H1 (cell line): ENCODE results near the gene DOCK6. TPM values are rescaled to one million over a fixed set of nuclear protein-coding genes. Genes with fewer than 3 reads are reported as not detected.

Experiments used
- CTCF ChIA-PET: fragments of 300-600 bp; sonication (Branson Sonifier 250); formaldehyde crosslinking; loops from one replicate; lab custom pipeline; 2021; ENCODE audit not compliant: partially characterized antibody; lab: Charles Lee
- POLR2A ChIA-PET: fragments of 300-600 bp; sonication (Branson Sonifier 250); formaldehyde crosslinking; loops from one replicate; lab custom pipeline; 2021; ENCODE audit warnings: inconsistent platforms; ENCODE audit not compliant: partially characterized antibody; lab: Charles Lee
- DNase-seq, 2 experiments: peaks; one replicate each; pipeline versions ENCODE4 v3.0.0 to v3.0.0-alpha.2; 2010 to 2022; ENCODE audit warnings: low spot score in 2 of 2, low read depth in 1 of 2, mixed read lengths in 1 of 2
- FAIRE-seq: peaks from 2 replicates; lab custom pipeline; 2011; peaks lifted over from hg19 to GRCh38; lab: Jason Lieb, UNC
- H2AFZ ChIP-seq: 2 replicates; pipeline ENCODE4 v1.8.1; 2012; ENCODE audit warnings: low read length, inconsistent platforms
- H2AK5ac ChIP-seq: 2 replicates; pipeline ENCODE4 v1.6.1; 2013; ENCODE audit warnings: low read depth, low read length
- H2BK120ac ChIP-seq: replicated peaks from 2 replicates; pipeline ENCODE3; 2013; ENCODE audit warnings: low read depth, low read length, inconsistent platforms
- H2BK12ac ChIP-seq: 2 replicates; pipeline ENCODE4 v1.6.1; 2013; ENCODE audit warnings: low read depth, low read length
- H2BK15ac ChIP-seq: 2 replicates; pipeline ENCODE4 v1.6.1; 2013; ENCODE audit warnings: low read length
- H2BK20ac ChIP-seq: 2 replicates; pipeline ENCODE4 v1.6.1; 2013; ENCODE audit warnings: low read length
- H2BK5ac ChIP-seq: 2 replicates; pipeline ENCODE4 v1.6.1; 2013; ENCODE audit warnings: low read depth, low read length
- H3K14ac ChIP-seq: 2 replicates; pipeline ENCODE4 v1.6.1; 2013; ENCODE audit warnings: inconsistent platforms; ENCODE audit not compliant: insufficient read length
- H3K18ac ChIP-seq: 2 replicates; pipeline ENCODE4 v1.6.1; 2013; ENCODE audit warnings: low read length; ENCODE audit errors: extremely low read depth
- H3K23ac ChIP-seq: 2 replicates; pipeline ENCODE4 v1.6.1; 2013; ENCODE audit warnings: inconsistent platforms; ENCODE audit not compliant: insufficient read length
- H3K23me2 ChIP-seq: 2 replicates; pipeline ENCODE4 v1.6.1; 2013; ENCODE audit warnings: low read depth, low read length
- H3K27ac ChIP-seq: 2 replicates; pipeline ENCODE4 v1.6.1; 2011; ENCODE audit warnings: low read depth, low read length, inconsistent platforms
- H3K27me3 ChIP-seq, 4 experiments: replicated peaks in 1 of 4; 1 replicate in 1 of 4; 2 replicates in 3 of 4; pipeline versions ENCODE4 v1.6.1 to v1.8.1; 2011 to 2013; ENCODE audit warnings: low read length in 3 of 4, mild to moderate bottlenecking in 3 of 4, inconsistent platforms in 2 of 4, mixed read lengths in 2 of 4, moderate library complexity in 1 of 4; ENCODE audit not compliant: control insufficient read depth in 3 of 4, insufficient read depth in 3 of 4; ENCODE audit errors: extremely low read depth in 1 of 4
- H3K36me3 ChIP-seq, 4 experiments: 2 replicates each; pipeline versions ENCODE4 v1.6.1 to v1.8.1; 2011 to 2013; ENCODE audit warnings: mild to moderate bottlenecking in 4 of 4, low read length in 3 of 4, moderate library complexity in 2 of 4, control low read depth in 1 of 4, inconsistent platforms in 1 of 4; ENCODE audit not compliant: insufficient read depth in 4 of 4, control insufficient read depth in 2 of 4
- H3K4ac ChIP-seq: replicated peaks from 2 replicates; pipeline ENCODE3; 2013; ENCODE audit warnings: low read length, low read depth, mixed read lengths, inconsistent platforms; ENCODE audit not compliant: insufficient read length
- H3K4me1 ChIP-seq, 4 experiments: replicated peaks in 1 of 4; 1 replicate in 1 of 4; 2 replicates in 3 of 4; pipeline versions ENCODE4 v1.6.1 to v1.8.1; 2011 to 2013; ENCODE audit warnings: low read length in 3 of 4, inconsistent platforms in 2 of 4, mixed read lengths in 1 of 4; ENCODE audit not compliant: insufficient read depth in 4 of 4, control insufficient read depth in 3 of 4
- H3K4me2 ChIP-seq, 2 experiments: 2 replicates each; pipeline versions ENCODE4 v1.6.1 to v1.8.1; 2011 to 2013; ENCODE audit warnings: low read depth in 2 of 2, low read length in 2 of 2, control low read depth in 1 of 2, inconsistent platforms in 1 of 2, mild to moderate bottlenecking in 1 of 2; ENCODE audit not compliant: insufficient read depth in 1 of 2
- H3K4me3 ChIP-seq, 4 experiments: fragments of 200-600, 300-600 bp in 1 of 4; sonication (generic), shearing (Covaris generic), sonication (Bioruptor Twin) in 1 of 4; 2 replicates each; pipeline versions ENCODE4 v1.5.1 to v1.8.1; 2011 to 2016; ENCODE audit warnings: low read length in 4 of 4, low read depth in 3 of 4, control low read depth in 2 of 4, inconsistent platforms in 2 of 4, mild to moderate bottlenecking in 2 of 4, mixed read lengths in 1 of 4, moderate library complexity in 1 of 4; ENCODE audit not compliant: insufficient read depth in 2 of 4; ENCODE audit errors: extremely low read depth in 1 of 4
- H3K56ac ChIP-seq: replicated peaks from 2 replicates; pipeline ENCODE3; 2013; ENCODE audit warnings: low read depth, mild to moderate bottlenecking, mixed read lengths, low read length, inconsistent platforms; ENCODE audit not compliant: insufficient read length
- H3K79me1 ChIP-seq: 2 replicates; pipeline ENCODE4 v1.6.1; 2013; ENCODE audit warnings: low read depth, low read length, control low read depth
- H3K79me2 ChIP-seq, 2 experiments: 2 replicates each; pipeline versions ENCODE4 v1.6.1 to v1.8.1; 2012 to 2013; ENCODE audit warnings: low read length in 2 of 2, mild to moderate bottlenecking in 2 of 2, inconsistent platforms in 1 of 2; ENCODE audit not compliant: insufficient read depth in 2 of 2, control insufficient read depth in 1 of 2
- H3K9ac ChIP-seq, 4 experiments: replicated peaks in 1 of 4; 1 replicate in 1 of 4; 2 replicates in 3 of 4; pipeline versions ENCODE4 v1.6.1 to v1.8.1; 2011 to 2013; ENCODE audit warnings: low read depth in 3 of 4, low read length in 3 of 4, control low read depth in 2 of 4, mild to moderate bottlenecking in 2 of 4, moderate library complexity in 2 of 4, inconsistent platforms in 1 of 4; ENCODE audit errors: extremely low read depth in 1 of 4
- H3K9me3 ChIP-seq, 2 experiments: 2 replicates each; pipeline versions ENCODE4 v1.6.1 to v1.8.1; 2012 to 2013; ENCODE audit warnings: mild to moderate bottlenecking in 2 of 2, moderate library complexity in 2 of 2, control low read depth in 1 of 2, inconsistent platforms in 1 of 2, low read depth in 1 of 2, low read length in 1 of 2, mixed read lengths in 1 of 2; ENCODE audit not compliant: insufficient read depth in 2 of 2
- H4K20me1 ChIP-seq, 2 experiments: replicated peaks in 1 of 2; 2 replicates each; pipeline versions ENCODE3 to v1.8.1; 2011 to 2013; ENCODE audit warnings: inconsistent platforms in 2 of 2, low read length in 2 of 2, mild to moderate bottlenecking in 1 of 2; ENCODE audit not compliant: insufficient read depth in 2 of 2, control insufficient read depth in 1 of 2
- H4K5ac ChIP-seq: 2 replicates; pipeline ENCODE4 v1.6.1; 2013; ENCODE audit warnings: low read length, low read depth, mixed read lengths, inconsistent platforms; ENCODE audit not compliant: insufficient read length
- H4K8ac ChIP-seq: 2 replicates; pipeline ENCODE4 v1.8.0; 2013; ENCODE audit warnings: mild to moderate bottlenecking, moderate library complexity, low read length, inconsistent platforms; ENCODE audit not compliant: insufficient read depth; ENCODE audit errors: extremely low read depth
- H4K91ac ChIP-seq: replicated peaks from 2 replicates; pipeline ENCODE3; 2013; ENCODE audit warnings: low read length, mixed read lengths, inconsistent platforms; ENCODE audit not compliant: insufficient read length
- BACH1 ChIP-seq: IDR thresholded peaks from 2 replicates; pipeline ENCODE4 v1.6.1; 2012; ENCODE audit warnings: low read length, improper control_type of control experiment
- CREB1 ChIP-seq: IDR thresholded peaks from 2 replicates; pipeline ENCODE4 v1.6.1; 2012; ENCODE audit warnings: inconsistent platforms
- FOSL1 ChIP-seq: IDR thresholded peaks from 2 replicates; pipeline ENCODE4 v1.6.1; 2011; ENCODE audit warnings: mild to moderate bottlenecking, low read depth, low read length, moderate library complexity; ENCODE audit not compliant: insufficient read depth
- HDAC2 ChIP-seq, 2 experiments: fragments of 300-600 bp in 1 of 2; sonication (generic) in 1 of 2; IDR thresholded peaks; 2 replicates each; pipeline ENCODE4 v1.6.1; 2011 to 2012; ENCODE audit warnings: low read depth in 2 of 2, low read length in 2 of 2, mild to moderate bottlenecking in 2 of 2, moderate library complexity in 2 of 2, borderline replicate concordance in 1 of 2, inconsistent platforms in 1 of 2
- POLR2A ChIP-seq, 2 experiments: IDR thresholded peaks; 1 replicate in 1 of 2; 2 replicates in 1 of 2; pipeline ENCODE4 v1.6.1; 2011; ENCODE audit warnings: low read depth in 2 of 2, low read length in 2 of 2, mild to moderate bottlenecking in 2 of 2; ENCODE audit errors: control extremely low read depth in 1 of 2
- SP4 ChIP-seq: IDR thresholded peaks from 2 replicates; pipeline ENCODE4 v1.6.1; 2012; ENCODE audit warnings: low read length, inconsistent platforms
- TAF1 ChIP-seq: IDR thresholded peaks from 2 replicates; pipeline ENCODE4 v1.6.1; 2011; ENCODE audit warnings: mild to moderate bottlenecking, low read depth, low read length
- WGBS, 2 experiments: shearing (Covaris generic) in 1 of 2; methylation state at CpG; one replicate each; pipeline versions ENCODE4 v1.1.6 to v1.1.7; 2013 to 2015; ENCODE audit warnings: low lambda C conversion rate in 2 of 2, mixed read lengths in 2 of 2, inconsistent platforms in 1 of 2, low coverage in 1 of 2, missing lambda C conversion rate in 1 of 2; ENCODE audit not compliant: insufficient replicate concordance in 2 of 2, insufficient coverage in 1 of 2, insufficient read length in 1 of 2; ENCODE audit errors: extremely low coverage in 1 of 2, missing lambda C conversion rate in 1 of 2; 5-methylcytosine and 5-hydroxymethylcytosine counted together
- polyA plus RNA-seq, 7 experiments: library from polyadenylated mRNA; depleted of rRNA in 3 of 7; stranded (reverse) in 5 of 7; unstranded in 2 of 7; fragments of >200 nt in 5 of 7; fragments of 200-250 nt in 2 of 7; gene quantifications; 1 replicate in 5 of 7; 2 replicates in 1 of 7; 4 replicates in 1 of 7; pipeline versions ENCODE4 v1.2.1 to v1.2.3, GENCODE V29; 2011 to 2013; ENCODE audit warnings: missing spikeins in 2 of 7, mixed read lengths in 2 of 7
- total RNA-seq: library from RNA; stranded (reverse); fragmentation: NEBNext Ultra II Directional; extraction: Animal tissue kit (Norgen Biotek cat#: 25700); gene quantifications from 2 replicates; pipeline ENCODE4 v1.2.1, GENCODE V29; 2021

Gene DOCK6
- total and polyA plus RNA-seq, 2 of the 8 experiments (the other 6 are each of a cell fraction or from before 2014, with no cell fraction given): 25.5 to 54.7 TPM

DNA sequence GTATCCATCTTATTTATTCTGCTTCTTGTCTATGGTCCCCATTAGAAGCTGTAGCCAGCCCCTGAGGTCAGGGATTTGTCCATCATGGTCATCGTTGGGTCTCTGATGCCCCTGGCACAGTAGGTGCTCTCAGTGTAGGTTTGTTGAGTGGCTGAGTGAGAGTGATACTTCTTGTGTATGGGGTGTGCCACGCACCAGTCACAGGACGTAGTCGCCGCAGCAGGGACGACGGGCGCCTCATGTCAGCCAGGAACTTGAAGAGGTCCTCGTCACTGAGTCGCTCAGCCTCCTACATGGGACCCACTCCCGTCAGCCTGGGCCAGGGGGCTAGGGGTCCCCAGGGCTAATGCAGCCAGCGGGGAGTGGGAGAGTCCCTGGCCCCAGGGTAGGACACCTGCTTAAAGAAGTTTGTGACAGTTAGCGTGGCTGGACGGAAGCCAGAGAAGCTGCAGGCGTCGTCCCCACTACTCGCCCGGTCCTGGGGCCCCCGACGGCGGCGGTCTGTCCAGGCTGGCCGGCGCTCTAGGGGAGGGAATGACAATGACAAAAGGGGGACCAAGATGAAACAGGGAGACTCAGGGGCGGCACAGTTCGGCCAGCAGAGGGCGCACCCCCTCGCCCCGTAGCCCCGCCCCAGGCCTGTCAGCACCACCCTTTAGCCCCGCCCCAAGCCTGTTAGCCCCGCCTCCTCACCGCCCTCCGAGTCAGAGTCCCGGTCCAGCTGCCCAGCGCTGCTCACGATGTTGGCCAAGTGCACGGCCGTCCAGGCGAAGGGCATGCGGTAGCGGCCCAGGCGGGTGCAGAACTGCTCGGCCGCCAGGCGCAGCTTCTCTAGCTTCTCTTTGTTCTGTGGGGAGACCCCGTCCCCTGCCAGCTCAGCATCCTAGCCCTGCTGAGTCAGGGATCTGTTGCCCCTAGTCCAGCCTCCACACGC, 19.2 kb downstream of the DOCK6 start:
- Histone ChIP-seq H3K4me2 (peak overlapping the region; percentile 20 to 69; a peak in 3 of 4 replicates), H4K91ac (peak overlapping the region; percentile 54), H3K79me1 (no peaks in the 10 kb centered on the region), H4K8ac (0 out of 2 replicates have a peak overlapping the region, but pooled peaks have one; percentile 74), H3K23ac (no peak overlapping the region), H3K23me2 (no peaks in the 10 kb centered on the region), H3K27ac (no peak overlapping the region), H2BK120ac (no peak overlapping the region), H2BK5ac (no peak overlapping the region), H4K20me1 (peaks cover 0 to 6% of the 10 kb centered on the region in 2 experiments), H3K4me3 (peak overlapping the region in 2 of 4 experiments; percentile 34 to 37; a peak in 5 of 8 replicates), H3K9ac (no peak overlapping the region), H3K4me1 (peaks cover 3 to 5% (median 4%) of the 10 kb centered on the region in 4 experiments; a peak in 4 of 7 replicates), H3K27me3 (no peaks in the 10 kb centered on the region), H3K9me3 (no peaks in the 10 kb centered on the region), H3K79me2 (no peaks in the 10 kb centered on the region), H2AK5ac (peak overlapping the region; percentile 40; the same call in 1 of the 2 replicates), H2BK15ac (peak overlapping the region; percentile 61; the same call in 1 of the 2 replicates), H3K36me3 (peaks cover 0 to 7% (median 3%) of the 10 kb centered on the region in 4 experiments; a peak in 5 of 8 replicates), H3K18ac (peak overlapping the region; percentile 32), H3K4ac (no peak overlapping the region), H2AFZ (0 out of 2 replicates have a peak overlapping the region, but pooled peaks have one; percentile 22), H3K14ac (no peak overlapping the region), H4K5ac (peak overlapping the region; percentile 10), H2BK20ac (no peak overlapping the region), H2BK12ac (peak overlapping the region; percentile 50; the same call in 1 of the 2 replicates), H3K56ac (no peak overlapping the region)
- CTCF ChIA-PET: interaction anchor here (0.5 to 2.8 kb wide), 21 partner anchors 10 to 1939 kb away, joined by 3 to 10 read pairs (median 3); no protein-coding TSS in a partner anchor
- POLR2A ChIA-PET: interaction anchor here (0.6 to 2.6 kb wide), 4 partner anchors 12 to 138 kb away, joined by 3 to 9 read pairs (median 3); no protein-coding TSS in a partner anchor
- FAIRE-seq (no peak), DNase-seq (peak; percentile 70 to 100)
- 35% methylated on average over 44 of the region's 48 CpGs; no CpG with 5 or more reads in 1 of the 2 experiments for WGBS, 2 experiments
- TF ChIP-seq FOSL1 (no peak), BACH1 (peak; percentile 37; the same call in 1 of the 2 replicates), POLR2A (IDR thresholded peaks at IDR 0.05; ENCODE audit: control extremely low read depth in 1 of 2, low read depth in 2 of 2, low read length in 2 of 2) (0 out of 3 replicates have a peak, but pooled peaks of 1 of the 2 experiments have one; percentile 12), CREB1 (peak; percentile 37; the same call in 1 of the 2 replicates), SP4 (peak; percentile 67; the same call in 1 of the 2 replicates), TAF1 (no peak), HDAC2 (IDR thresholded peaks at IDR 0.05; ENCODE audit: borderline replicate concordance in 1 of 2, low read depth in 2 of 2, low read length in 2 of 2) (0 out of 4 replicates have a peak, but pooled peaks of 1 of the 2 experiments have one; percentile 28)
